Activated T-helper 1 cell treated with anti-CD3 and anti-CD28 coated beads, Interleukin-12 subunit alpha, Interleukin-12 subunit beta, Interleukin-2, Interleukin-4 antibody, amounts not matched to agents 30 ng/mL and 10 ng/mL and 1 ng/mL, durations not matched to agents 14 hours and 24 hours and 36 hours (primary cell): ENCODE data around the gene PSMB7. TPM values are rescaled to one million over a fixed set of nuclear protein-coding genes. Genes with fewer than 3 reads are reported as not detected.

Source experiments
- DNase-seq: peaks from one replicate; pipeline ENCODE4 v3.0.0; 2021; ENCODE audit warnings: low spot score
- H3K27ac Mint-ChIP-seq: one replicate; pipeline ENCODE4 v1.8.0; 2021; ENCODE audit warnings: mild to moderate bottlenecking, mixed read lengths
- H3K27me3 Mint-ChIP-seq: one replicate; pipeline ENCODE4 v1.8.0; 2022; ENCODE audit warnings: mild to moderate bottlenecking, moderate library complexity, mixed read lengths; ENCODE audit not compliant: insufficient read depth
- H3K36me3 Mint-ChIP-seq: one replicate; pipeline ENCODE4 v1.8.0; 2021; ENCODE audit warnings: low read depth, mixed read lengths
- H3K4me1 Mint-ChIP-seq: one replicate; pipeline ENCODE4 v1.8.0; 2021; ENCODE audit warnings: low read depth, mixed read lengths
- H3K4me3 Mint-ChIP-seq: one replicate; pipeline ENCODE4 v1.8.0; 2021; ENCODE audit warnings: mild to moderate bottlenecking, moderate library complexity, mixed read lengths
- H3K9me3 Mint-ChIP-seq: one replicate; pipeline ENCODE4 v1.8.0; 2021; ENCODE audit warnings: mixed read lengths
- intact Hi-C: fragments of 100-400 bp; cut with micrococcal nuclease; formaldehyde crosslinking; loops from one replicate; pipeline ENCODE4 v1.15.1; 2024
- total RNA-seq: library from RNA; stranded (reverse); gene quantifications from 2 replicates; pipeline ENCODE4 v1.2.3, GENCODE V29; 2022

Gene PSMB7
- total RNA-seq, 1 donor from 2014 or later: 206 TPM

DNA sequence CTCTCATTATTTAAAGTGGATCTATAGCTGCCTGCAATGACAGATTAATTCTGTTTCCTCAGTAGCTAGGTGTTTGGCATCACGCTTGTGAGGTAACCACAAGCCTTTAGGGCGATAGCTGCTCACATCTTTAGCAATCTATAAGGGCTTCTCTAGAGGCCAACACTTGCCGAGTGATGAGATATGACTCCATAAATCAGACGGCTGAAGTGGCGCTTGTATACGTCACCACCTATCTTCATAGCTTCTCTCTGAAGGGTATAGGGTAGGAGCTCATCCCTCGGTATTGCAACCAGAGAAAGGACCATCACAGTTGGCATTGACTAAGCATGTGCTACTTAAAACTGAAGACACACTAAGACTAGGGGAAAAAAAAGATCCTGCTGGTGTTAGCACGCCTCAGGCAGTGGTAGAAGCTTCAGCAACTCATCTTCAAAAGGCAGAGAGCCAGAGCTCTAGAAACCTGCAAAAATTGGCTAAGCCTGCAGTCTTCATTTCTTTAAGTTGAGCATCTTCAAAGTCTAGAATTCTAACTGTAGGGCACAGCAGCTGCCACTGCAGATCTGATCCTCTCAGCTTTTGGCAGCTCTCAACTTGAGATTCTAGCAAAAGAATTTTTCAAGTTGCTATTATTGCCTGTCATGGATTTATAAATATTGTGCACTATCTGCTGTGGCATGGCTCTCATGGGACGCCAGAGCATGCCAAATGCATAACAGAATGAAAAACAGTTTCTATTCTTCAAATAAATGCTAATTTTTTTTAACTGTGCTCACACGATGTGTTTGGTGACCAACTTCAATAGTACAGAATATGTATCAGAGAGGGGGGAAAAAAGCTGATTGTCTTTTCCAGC lies 37.5 kb downstream of the PSMB7 start:
- H3K36me3 Mint-ChIP-seq: peaks cover 15% of the 10 kb centered on the region
- no peak overlapping the region for H3K27ac Mint-ChIP-seq
- intact Hi-C loops: no loop called here
- no peak for DNase-seq
- H3K9me3 Mint-ChIP-seq: no peaks in the 10 kb centered on the region
- H3K4me3 Mint-ChIP-seq: no peak overlapping the region
- no peaks in the 10 kb centered on the region for H3K27me3 Mint-ChIP-seq
- no peaks in the 10 kb centered on the region for H3K4me1 Mint-ChIP-seq

DNA sequence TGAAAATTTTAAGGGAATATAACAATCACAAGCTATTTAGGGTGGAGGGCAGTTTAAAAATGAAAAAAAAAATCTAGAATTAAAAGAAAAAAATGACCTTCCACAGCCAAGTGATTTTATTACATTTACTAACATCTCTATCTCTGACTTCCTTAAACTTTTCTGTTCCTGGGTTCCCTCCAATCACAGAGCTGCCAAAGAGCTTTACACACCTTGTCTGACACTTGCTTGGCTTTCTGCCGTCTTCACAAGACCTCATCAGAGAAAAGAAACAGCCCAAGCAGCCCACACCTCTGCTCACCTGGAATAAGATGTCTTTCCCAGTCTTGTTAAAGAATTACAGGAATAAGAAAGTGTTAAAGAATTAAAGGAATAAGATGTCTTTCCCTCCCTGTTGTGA lies 38.9 kb downstream of the PSMB7 start:
- no peak overlapping the region for H3K4me3 Mint-ChIP-seq

DNA sequence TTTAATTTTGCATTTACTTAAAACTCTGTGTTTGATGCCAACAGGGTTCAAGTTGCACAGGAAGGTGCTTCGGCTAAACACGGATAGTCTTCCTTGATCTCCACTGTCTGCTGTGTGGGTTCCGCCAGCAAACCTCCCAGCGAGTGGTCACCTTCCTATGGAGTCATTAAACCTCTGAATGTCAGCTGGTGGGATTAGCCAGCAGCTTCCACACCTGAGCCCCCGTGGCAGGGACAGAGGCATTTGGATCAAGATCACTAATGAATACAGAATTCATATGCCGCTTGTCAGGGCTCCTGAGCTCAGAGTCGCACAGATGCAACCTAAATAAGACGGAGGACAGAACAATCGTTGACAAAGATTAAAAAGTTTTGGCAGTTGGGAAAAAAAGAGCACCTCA lies 39.5 kb downstream of the PSMB7 start:
- no peak overlapping the region for H3K27ac Mint-ChIP-seq
- H3K36me3 Mint-ChIP-seq: peaks cover 15% of the 10 kb centered on the region
- no peaks in the 10 kb centered on the region for H3K27me3 Mint-ChIP-seq
- intact Hi-C loops: no loop called here
- H3K4me3 Mint-ChIP-seq: no peak overlapping the region
- no peak for DNase-seq
- H3K9me3 Mint-ChIP-seq: no peaks in the 10 kb centered on the region
- H3K4me1 Mint-ChIP-seq: no peaks in the 10 kb centered on the region

More for the DNA sequence above, 38.9 kb downstream of the PSMB7 start:
- Mint-ChIP-seq H3K9me3 (no peaks in the 10 kb centered on the region), H3K27me3 (no peaks in the 10 kb centered on the region), H3K27ac (no peak overlapping the region), H3K36me3 (peaks cover 15% of the 10 kb centered on the region), H3K4me1 (no peaks in the 10 kb centered on the region)
- intact Hi-C loops: no loop called here
- DNase-seq: no peak

DNA sequence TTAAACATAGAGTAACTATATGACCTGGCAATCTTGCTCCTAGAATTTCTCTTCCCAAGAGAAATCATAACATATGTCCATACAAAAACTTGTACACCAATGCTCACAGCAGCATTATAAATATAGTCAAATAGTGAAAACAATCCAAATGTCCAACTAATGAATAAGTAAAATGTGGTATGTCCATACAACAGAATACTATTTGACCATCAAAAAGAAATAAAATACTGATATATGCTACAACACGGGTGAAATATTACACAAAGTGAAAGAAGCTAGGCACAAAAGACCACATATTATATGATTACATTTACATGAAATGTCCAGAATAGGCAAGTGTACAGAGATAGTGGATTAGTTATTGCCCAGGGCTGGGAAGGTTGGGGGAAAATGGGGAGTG lies 41.4 kb downstream of the PSMB7 start:
- H3K4me3 Mint-ChIP-seq: no peak overlapping the region
- intact Hi-C loops: no loop called here
- no peaks in the 10 kb centered on the region for H3K4me1 Mint-ChIP-seq
- no peaks in the 10 kb centered on the region for H3K9me3 Mint-ChIP-seq
- H3K36me3 Mint-ChIP-seq: peaks cover 7% of the 10 kb centered on the region
- H3K27me3 Mint-ChIP-seq: no peaks in the 10 kb centered on the region
- no peak overlapping the region for H3K27ac Mint-ChIP-seq
- no peak for DNase-seq

DNA sequence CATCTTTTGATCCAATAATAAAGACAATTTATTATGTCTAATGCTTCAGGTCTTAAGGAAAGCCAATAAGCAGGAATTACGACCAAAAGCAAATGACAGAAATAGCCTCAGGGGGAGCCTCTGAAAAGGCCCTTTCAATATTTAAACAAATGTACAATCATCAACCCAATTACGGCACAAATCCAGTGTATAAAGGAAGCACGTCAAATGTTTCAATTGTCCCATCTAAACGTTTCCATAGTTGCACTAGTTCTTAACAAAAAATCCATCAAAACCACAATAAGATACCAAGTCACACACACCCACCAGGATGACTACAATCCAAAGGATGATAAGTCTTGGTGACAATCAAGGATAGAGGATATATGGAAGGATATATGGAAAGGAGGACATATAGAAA lies 41.9 kb downstream of the PSMB7 start:
- Mint-ChIP-seq H3K27ac (no peak overlapping the region), H3K27me3 (no peaks in the 10 kb centered on the region), H3K4me1 (no peaks in the 10 kb centered on the region), H3K9me3 (no peaks in the 10 kb centered on the region), H3K4me3 (no peak overlapping the region), H3K36me3 (peaks cover 7% of the 10 kb centered on the region)
- intact Hi-C loops: no loop called here
- no peak for DNase-seq

DNA sequence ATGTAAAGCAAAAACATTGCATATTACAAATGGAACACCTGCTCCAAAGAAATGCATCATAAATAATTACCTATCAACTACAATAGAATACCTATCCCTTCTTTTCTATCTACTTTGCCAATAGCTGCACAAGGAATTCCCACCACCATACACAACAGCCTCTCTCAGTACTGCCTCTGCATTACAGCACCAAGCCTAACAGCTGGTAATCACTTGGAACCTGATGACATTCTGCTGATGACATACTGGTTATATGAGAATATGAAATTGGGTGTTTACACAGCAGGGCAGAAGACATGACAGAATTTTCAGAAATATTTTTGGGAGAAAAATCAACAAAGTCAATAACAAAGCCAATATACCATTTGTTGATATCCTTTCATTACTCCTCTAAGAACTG lies 43.2 kb downstream of the PSMB7 start:
- Mint-ChIP-seq H3K4me1 (peaks cover 2% of the 10 kb centered on the region), H3K36me3 (peaks cover 7% of the 10 kb centered on the region), H3K9me3 (no peaks in the 10 kb centered on the region), H3K27ac (no peak overlapping the region), H3K4me3 (no peak overlapping the region), H3K27me3 (no peaks in the 10 kb centered on the region)
- no peak for DNase-seq
- intact Hi-C loops: no loop called here

DNA sequence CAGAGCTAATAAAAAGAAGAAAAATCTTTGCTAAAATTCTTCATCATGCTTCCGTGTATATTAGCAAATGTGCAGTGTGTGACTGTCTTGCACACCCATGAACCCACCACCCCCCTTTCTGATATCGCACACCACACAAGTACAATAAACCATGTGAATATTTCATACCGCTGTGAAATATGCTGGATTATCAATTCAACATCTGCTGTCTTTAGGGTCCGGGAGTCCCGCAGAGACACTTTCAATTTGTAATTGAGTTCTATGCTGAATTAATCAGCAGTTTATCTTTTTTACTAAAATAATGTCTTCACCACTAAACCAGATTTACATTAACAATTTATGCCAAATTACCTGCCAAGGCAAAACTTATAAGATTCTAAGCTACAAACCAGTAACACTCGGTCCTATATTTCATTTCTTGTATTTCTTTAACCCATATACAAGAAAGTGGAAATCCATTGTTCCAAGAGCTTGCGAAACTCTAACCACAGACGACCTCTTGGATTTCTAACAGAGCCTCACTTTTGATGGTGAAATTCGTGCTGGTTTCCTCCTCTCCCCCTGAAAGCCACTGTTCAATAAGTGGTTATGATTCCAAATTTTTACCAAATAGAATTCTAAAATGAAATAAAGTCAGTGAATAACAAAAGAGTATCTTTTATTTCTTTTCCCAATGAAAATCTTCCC lies 44.2 kb downstream of the PSMB7 start:
- peaks cover 10% of the 10 kb centered on the region for H3K4me1 Mint-ChIP-seq
- no peak for DNase-seq
- no peaks in the 10 kb centered on the region for H3K9me3 Mint-ChIP-seq
- no peak overlapping the region for H3K4me3 Mint-ChIP-seq
- no peaks in the 10 kb centered on the region for H3K27me3 Mint-ChIP-seq
- no peak overlapping the region for H3K27ac Mint-ChIP-seq
- peaks cover 10% of the 10 kb centered on the region for H3K36me3 Mint-ChIP-seq
- intact Hi-C loops: no loop called here

DNA sequence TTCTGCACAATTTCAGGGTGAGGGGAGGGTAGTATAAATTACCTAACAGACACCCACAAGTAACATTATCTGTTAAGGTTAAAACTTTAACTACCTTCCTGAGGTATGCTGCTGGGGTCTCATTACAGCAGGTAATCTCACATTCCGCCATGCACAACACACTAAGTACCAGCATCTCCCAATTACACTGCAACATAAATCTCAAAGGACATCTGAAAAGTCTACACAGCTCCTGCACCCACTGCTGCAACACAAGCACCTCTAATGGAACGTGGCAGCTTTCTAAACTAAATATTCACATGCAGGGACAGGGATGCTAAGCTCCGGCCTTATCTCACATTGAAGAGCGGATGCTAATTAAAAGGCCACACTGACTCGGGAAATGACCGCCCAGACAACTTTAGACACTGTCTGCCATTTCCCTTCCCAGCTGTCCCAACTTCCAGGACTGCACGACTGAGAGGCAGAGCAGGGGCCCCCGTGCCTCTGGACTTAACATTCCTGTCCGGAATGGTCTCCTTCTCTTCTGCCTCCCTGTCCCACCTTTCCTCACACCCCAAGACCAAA lies 45.9 kb downstream of the PSMB7 start:
- no peak for DNase-seq
- Mint-ChIP-seq H3K9me3 (no peaks in the 10 kb centered on the region), H3K36me3 (peaks cover 11% of the 10 kb centered on the region), H3K27ac (no peak overlapping the region), H3K27me3 (no peaks in the 10 kb centered on the region), H3K4me3 (no peak overlapping the region), H3K4me1 (peaks cover 16% of the 10 kb centered on the region)
- intact Hi-C loops: no loop called here

DNA sequence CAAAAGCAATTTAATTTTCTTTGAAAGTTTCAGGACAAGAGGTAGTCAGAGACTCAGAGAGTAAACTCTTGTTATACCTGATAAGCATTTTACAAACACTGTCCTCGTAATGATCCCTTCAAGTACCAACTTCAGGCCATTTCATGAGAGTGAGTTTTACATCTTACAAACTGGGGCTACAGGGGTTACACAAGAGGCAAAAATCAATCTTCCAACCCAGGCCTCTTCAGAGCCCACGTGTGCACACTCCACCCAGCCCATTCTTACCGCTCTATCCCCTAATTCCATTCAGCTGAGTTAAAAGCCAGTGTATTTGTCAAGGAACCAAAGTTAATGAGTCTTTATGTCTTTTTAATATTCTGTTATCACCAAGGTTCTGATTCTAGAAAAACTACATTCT lies 46.5 kb downstream of the PSMB7 start:
- intact Hi-C loops: no loop called here
- Mint-ChIP-seq H3K4me1 (peaks cover 16% of the 10 kb centered on the region), H3K27me3 (no peaks in the 10 kb centered on the region), H3K36me3 (peaks cover 11% of the 10 kb centered on the region), H3K9me3 (no peaks in the 10 kb centered on the region), H3K4me3 (no peak overlapping the region), H3K27ac (no peak overlapping the region)
- DNase-seq: no peak

DNA sequence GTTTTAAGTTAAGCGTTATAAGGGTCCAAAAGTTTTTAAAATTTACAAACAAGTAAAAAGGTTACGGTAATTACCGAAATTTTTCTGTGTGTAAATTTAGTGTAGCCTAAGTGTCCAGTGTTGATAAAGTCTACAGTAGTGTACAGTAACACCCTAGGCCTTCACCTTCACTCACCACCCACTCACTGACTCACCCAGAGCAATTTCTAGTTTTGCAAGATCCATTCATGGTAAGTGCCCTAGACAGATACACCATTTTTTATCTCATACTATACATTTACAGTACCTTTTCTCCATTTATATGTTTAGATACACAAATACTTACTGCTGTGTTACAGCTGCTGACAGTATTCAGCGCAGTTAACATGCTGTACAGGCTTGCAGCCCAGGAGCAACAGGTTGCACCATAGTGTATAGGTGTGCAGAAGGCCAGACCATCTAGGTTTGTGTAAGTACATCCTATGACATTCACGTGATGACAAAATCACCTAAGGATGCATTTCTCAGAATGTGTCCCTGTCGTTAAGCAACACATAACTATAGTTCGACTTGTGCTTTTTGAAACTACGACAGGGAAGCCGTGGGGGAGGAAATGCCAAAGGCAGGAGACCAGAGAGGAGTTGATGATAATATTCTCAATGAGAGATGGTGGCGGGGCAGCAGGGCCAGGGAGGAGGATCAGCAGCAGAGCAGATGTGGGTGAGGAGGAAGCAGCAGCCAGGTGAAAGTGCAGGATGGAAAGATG lies 48.6 kb downstream of the PSMB7 start:
- peak overlapping the region; percentile 31 for H3K27ac Mint-ChIP-seq
- intact Hi-C loops: no loop called here
- peaks cover 11% of the 10 kb centered on the region for H3K36me3 Mint-ChIP-seq
- DNase-seq: no peak
- no peak overlapping the region for H3K4me3 Mint-ChIP-seq
- no peaks in the 10 kb centered on the region for H3K27me3 Mint-ChIP-seq
- H3K4me1 Mint-ChIP-seq: peaks cover 16% of the 10 kb centered on the region
- no peaks in the 10 kb centered on the region for H3K9me3 Mint-ChIP-seq

DNA sequence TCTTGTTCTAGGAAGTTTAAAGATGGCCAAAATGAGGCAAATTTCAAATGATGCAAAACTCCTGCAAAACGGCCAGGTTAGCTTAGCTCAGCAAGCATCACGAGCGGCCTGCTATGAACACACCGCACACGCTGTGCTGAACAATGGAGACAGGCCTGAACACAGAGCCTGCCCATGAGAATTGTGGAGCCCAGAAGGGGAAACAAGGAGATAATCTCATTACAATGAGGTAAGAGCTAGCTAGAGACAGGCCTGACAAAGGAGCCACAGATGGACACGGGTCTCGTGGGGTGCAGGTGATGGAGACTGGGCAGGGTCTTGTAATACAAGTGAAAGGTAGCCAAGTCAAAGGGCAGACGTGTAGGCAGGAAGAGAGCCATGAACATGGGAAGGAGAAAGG lies 50.2 kb downstream of the PSMB7 start:
- Mint-ChIP-seq H3K27ac (no peak overlapping the region), H3K9me3 (no peaks in the 10 kb centered on the region), H3K36me3 (peaks cover 11% of the 10 kb centered on the region), H3K4me3 (no peak overlapping the region), H3K4me1 (peaks cover 24% of the 10 kb centered on the region), H3K27me3 (no peaks in the 10 kb centered on the region)
- DNase-seq: no peak
- intact Hi-C loops: no loop called here

DNA sequence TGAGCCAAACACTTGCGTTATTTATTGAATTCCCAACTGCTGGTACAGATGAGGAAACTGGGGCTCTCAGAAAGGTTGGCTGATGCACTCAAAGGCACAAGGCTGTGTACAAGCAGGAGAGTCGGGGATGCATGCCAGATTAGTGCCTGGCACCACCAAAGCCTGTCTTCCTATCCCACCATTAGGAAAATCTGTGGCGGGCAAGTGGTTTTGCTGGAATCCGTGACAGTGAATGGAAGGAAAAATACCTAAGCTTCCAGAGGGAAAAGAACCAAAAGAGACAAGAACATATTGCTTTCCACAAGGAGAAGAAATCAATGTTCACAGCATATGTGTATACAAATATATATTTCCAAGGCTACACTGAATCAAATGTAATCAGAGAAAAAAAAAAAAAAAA lies 51.1 kb downstream of the PSMB7 start:
- peaks cover 11% of the 10 kb centered on the region for H3K36me3 Mint-ChIP-seq
- no peak overlapping the region for H3K4me3 Mint-ChIP-seq
- H3K27ac Mint-ChIP-seq: no peak overlapping the region
- no peaks in the 10 kb centered on the region for H3K27me3 Mint-ChIP-seq
- intact Hi-C loops: no loop called here
- H3K4me1 Mint-ChIP-seq: peaks cover 30% of the 10 kb centered on the region
- no peaks in the 10 kb centered on the region for H3K9me3 Mint-ChIP-seq
- DNase-seq: no peak
